HG03571 (cell line): ENCODE measurements around the gene DNAH8.

Experiments used
- ATAC-seq: cut with Tn5 transposase; IDR thresholded peaks from one replicate; pipeline ENCODE4 v1.9.1; 2021; ENCODE audit not compliant: unreplicated experiment

The DNAH8 gene

GRCh38 chr6:38749473-38749872 is 34.4 kb downstream of the DNAH8 start:
- ATAC-seq, result no peak

GRCh38 chr6:38750968-38751615 is 36.0 kb downstream of the DNAH8 start:
- no peak for ATAC-seq

GRCh38 chr6:38753707-38754106 is 38.6 kb downstream of the DNAH8 start:
- ATAC-seq, result no peak

- no peak for ATAC-seq
These were observed 40.1 kb downstream of the DNAH8 start for GRCh38 chr6:38755207-38755606.

GRCh38 chr6:38755874-38756273 is 40.8 kb downstream of the DNAH8 start:
- no peak for ATAC-seq

- no peak for ATAC-seq
These were observed 45.0 kb downstream of the DNAH8 start for GRCh38 chr6:38760097-38760496.

- ATAC-seq, result no peak
These were observed 47.7 kb downstream of the DNAH8 start for GRCh38 chr6:38762848-38763247.

- ATAC-seq, result no peak
These were observed 52.4 kb downstream of the DNAH8 start for GRCh38 chr6:38767560-38767959.

GRCh38 chr6:38773338-38773737 is 58.2 kb downstream of the DNAH8 start:
- no peak for ATAC-seq

GRCh38 chr6:38774929-38775707 is 60.0 kb downstream of the DNAH8 start:
- ATAC-seq, result no peak

GRCh38 chr6:38775870-38776269 is 60.8 kb downstream of the DNAH8 start:
- ATAC-seq, result peak; percentile 50

GRCh38 chr6:38776515-38776914 is 61.4 kb downstream of the DNAH8 start:
- ATAC-seq, result no peak

- no peak for ATAC-seq
These were observed 64.4 kb downstream of the DNAH8 start for GRCh38 chr6:38779310-38780062.

GRCh38 chr6:38782616-38783015 is 67.5 kb downstream of the DNAH8 start:
- no peak for ATAC-seq

- ATAC-seq, result no peak
These were observed 68.5 kb downstream of the DNAH8 start for GRCh38 chr6:38783443-38784228.

GRCh38 chr6:38784506-38785235 is 69.6 kb downstream of the DNAH8 start:
- no peak for ATAC-seq

- ATAC-seq, result no peak
These were observed 71.4 kb downstream of the DNAH8 start for GRCh38 chr6:38786486-38786885.

GRCh38 chr6:38789256-38789655 is 74.1 kb downstream of the DNAH8 start:
- no peak for ATAC-seq

- ATAC-seq, result no peak
These were observed 77.2 kb downstream of the DNAH8 start for GRCh38 chr6:38792356-38792755.

GRCh38 chr6:38794682-38795081 is 79.6 kb downstream of the DNAH8 start:
- no peak for ATAC-seq
